HFF-Myc (cell line): ENCODE results near the gene MMP20.
A peak's percentile ranks its signal among the peaks of the same experiment; 100 is the strongest.

Experiments
- DNase-seq: peaks from one replicate; pipeline ENCODE4 v3.0.0-alpha.2; 2011; ENCODE audit warnings: low read depth; ENCODE audit errors: extremely low read depth
- H3K4me3 ChIP-seq: replicated peaks from 2 replicates; pipeline ENCODE4 v1.5.1; 2011; ENCODE audit warnings: low read depth, mild to moderate bottlenecking, control low read depth, low read length
- TF ChIP-seq, protein P1 (sequence below): IDR thresholded peaks from 2 replicates; pipeline ENCODE4 v1.5.1; 2012; ENCODE audit warnings: mild to moderate bottlenecking, low read depth, low read length, control low read depth; ENCODE audit errors: missing control alignments

The MMP20 gene

DNA sequence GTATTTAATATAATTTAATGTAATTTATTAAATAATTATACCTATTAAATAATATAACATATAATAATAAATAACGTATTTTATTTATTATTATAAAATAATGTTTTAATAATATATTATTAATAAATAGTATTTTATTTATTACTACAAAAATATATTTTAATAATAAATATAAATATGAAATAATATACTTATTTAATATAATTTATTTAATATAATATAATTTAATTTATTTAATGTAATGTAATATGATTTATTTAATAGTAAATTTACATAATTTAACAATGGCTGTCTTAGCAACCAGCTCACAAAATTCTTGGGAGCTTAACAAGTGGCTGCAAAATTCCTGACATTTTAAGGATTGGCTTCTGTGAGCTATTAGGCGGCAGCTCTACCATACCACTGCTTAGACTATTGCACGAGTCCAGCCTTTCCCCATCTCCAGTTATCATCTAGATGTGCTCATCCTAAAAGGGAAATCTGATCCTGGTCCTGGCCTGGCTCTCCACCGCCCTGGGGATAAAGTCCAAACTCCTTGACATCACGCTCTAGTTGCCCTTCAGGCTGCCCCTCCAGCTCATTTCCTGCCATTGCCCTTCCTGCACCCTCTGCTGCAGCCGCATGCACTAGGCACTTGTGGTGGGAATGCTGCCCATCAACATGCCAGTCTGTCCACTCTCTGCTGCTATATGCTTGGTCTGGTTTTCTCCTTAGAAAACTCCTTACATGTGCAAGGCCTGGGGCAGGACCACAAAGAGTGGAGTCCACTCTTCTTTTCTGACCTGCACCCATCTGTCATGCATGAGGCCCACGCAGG is 9.8 kb downstream of the MMP20 start:
- TF ChIP-seq, protein P1, sequence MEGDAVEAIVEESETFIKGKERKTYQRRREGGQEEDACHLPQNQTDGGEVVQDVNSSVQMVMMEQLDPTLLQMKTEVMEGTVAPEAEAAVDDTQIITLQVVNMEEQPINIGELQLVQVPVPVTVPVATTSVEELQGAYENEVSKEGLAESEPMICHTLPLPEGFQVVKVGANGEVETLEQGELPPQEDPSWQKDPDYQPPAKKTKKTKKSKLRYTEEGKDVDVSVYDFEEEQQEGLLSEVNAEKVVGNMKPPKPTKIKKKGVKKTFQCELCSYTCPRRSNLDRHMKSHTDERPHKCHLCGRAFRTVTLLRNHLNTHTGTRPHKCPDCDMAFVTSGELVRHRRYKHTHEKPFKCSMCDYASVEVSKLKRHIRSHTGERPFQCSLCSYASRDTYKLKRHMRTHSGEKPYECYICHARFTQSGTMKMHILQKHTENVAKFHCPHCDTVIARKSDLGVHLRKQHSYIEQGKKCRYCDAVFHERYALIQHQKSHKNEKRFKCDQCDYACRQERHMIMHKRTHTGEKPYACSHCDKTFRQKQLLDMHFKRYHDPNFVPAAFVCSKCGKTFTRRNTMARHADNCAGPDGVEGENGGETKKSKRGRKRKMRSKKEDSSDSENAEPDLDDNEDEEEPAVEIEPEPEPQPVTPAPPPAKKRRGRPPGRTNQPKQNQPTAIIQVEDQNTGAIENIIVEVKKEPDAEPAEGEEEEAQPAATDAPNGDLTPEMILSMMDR: no peak
- no peak for DNase-seq
- no peak overlapping the region for H3K4me3 ChIP-seq

GRCh38 chr11:102614485-102614884 is 10.6 kb downstream of the MMP20 start:
- no peak for DNase-seq
- H3K4me3 ChIP-seq: no peak overlapping the region
- TF ChIP-seq, protein P1: peak; percentile 3

DNA sequence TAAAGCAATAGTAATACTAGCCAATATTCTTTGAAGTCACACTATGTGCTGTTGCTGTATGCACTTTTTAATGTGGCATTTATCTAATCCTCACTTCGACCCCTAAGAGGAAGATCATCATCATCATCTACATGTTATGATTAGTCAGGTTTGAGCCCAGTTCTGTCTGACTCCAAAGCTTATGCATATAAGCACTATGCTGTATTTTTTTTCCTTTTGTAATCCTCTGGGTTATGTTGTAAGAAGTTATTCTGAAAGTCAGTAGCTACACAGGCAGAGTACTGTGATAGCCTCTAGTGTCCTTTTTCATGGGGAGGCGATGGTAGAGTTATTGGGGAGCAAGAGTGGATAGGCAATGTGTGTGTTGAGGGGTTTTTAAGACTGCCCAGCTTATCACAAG is 11.1 kb downstream of the MMP20 start:
- no peak for DNase-seq
- TF ChIP-seq, protein P1: no peak
- H3K4me3 ChIP-seq: no peak overlapping the region

- TF ChIP-seq, protein P1: no peak
- no peak overlapping the region for H3K4me3 ChIP-seq
- DNase-seq: no peak
These were observed 11.7 kb downstream of the MMP20 start for GRCh38 chr11:102613450-102613849.

DNA sequence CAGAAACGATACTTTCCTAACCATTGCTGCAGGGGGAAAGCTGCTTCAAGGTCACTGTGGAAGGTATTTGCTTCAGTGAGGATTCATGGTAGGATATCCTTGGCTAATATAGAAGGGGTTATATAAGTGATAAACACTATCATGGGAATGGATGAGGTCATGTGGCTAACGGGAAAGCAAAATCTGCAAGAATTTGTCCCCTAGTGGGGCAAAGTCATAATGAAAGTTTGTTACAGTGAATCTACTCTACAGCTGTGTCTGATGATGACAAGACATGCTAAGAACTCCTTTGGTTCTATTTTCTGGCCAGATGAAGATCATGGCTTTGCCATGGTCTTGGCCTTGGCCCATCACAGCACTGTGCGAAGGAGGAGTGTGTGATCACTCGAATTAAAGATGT is 13.8 kb downstream of the MMP20 start:
- no peak overlapping the region for H3K4me3 ChIP-seq
- no peak for DNase-seq
- TF ChIP-seq, protein P1: no peak

GRCh38 chr11:102610200-102610599 is 14.9 kb downstream of the MMP20 start:
- H3K4me3 ChIP-seq: no peak overlapping the region
- TF ChIP-seq, protein P1: no peak
- no peak for DNase-seq

GRCh38 chr11:102608699-102609098 is 16.4 kb downstream of the MMP20 start:
- TF ChIP-seq, protein P1: no peak
- H3K4me3 ChIP-seq: no peak overlapping the region
- DNase-seq: no peak
